NCI-H146 treated with DMSO at 0.1 percent for 48 hours (cell line): Measurements from ENCODE around the gene DNAH10.

Source experiments
- DNase-seq: peaks from one replicate; lab custom pipeline; 2025; ENCODE audit not compliant: unreplicated experiment; lab: John Stamatoyannopoulos, UW

DNAH10 gene, protein sequence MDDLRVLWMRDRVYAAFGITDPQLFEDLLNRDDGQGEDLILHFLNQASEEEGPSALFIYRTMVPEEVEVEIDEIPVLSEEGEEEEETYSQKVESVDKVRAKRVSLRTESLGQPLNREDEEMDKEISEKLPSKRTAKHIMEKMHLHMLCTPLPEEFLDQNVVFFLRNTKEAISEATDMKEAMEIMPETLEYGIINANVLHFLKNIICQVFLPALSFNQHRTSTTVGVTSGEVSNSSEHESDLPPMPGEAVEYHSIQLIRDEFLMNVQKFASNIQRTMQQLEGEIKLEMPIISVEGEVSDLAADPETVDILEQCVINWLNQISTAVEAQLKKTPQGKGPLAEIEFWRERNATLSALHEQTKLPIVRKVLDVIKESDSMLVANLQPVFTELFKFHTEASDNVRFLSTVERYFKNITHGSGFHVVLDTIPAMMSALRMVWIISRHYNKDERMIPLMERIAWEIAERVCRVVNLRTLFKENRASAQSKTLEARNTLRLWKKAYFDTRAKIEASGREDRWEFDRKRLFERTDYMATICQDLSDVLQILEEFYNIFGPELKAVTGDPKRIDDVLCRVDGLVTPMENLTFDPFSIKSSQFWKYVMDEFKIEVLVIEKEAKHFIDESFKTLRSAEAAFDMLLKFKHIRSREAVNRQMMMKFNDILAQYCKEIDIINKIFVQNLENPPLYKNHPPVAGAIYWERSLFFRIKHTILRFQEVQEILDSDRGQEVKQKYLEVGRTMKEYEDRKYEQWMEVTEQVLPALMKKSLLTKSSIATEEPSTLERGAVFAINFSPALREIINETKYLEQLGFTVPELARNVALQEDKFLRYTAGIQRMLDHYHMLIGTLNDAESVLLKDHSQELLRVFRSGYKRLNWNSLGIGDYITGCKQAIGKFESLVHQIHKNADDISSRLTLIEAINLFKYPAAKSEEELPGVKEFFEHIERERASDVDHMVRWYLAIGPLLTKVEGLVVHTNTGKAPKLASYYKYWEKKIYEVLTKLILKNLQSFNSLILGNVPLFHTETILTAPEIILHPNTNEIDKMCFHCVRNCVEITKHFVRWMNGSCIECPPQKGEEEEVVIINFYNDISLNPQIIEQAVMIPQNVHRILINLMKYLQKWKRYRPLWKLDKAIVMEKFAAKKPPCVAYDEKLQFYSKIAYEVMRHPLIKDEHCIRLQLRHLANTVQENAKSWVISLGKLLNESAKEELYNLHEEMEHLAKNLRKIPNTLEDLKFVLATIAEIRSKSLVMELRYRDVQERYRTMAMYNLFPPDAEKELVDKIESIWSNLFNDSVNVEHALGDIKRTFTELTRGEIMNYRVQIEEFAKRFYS (N-terminal part only)

GRCh38 chr12:123761841-123762714 is at the start of gene DNAH10:
Gene DNAH10 (plus strand): TSS chr12:123762301. CDS start chr12:123762337, 36 bp downstream.
- peak; percentile 15 for DNase-seq

GRCh38 chr12:123712780-123713319 is 49.3 kb upstream of the DNAH10 start:
- no peak for DNase-seq

GRCh38 chr12:123713398-123713797 is 48.7 kb upstream of the DNAH10 start:
- no peak for DNase-seq

- DNase-seq = no peak
Observed at GRCh38 chr12:123713823-123714585, 48.1 kb upstream of the DNAH10 start.

DNA sequence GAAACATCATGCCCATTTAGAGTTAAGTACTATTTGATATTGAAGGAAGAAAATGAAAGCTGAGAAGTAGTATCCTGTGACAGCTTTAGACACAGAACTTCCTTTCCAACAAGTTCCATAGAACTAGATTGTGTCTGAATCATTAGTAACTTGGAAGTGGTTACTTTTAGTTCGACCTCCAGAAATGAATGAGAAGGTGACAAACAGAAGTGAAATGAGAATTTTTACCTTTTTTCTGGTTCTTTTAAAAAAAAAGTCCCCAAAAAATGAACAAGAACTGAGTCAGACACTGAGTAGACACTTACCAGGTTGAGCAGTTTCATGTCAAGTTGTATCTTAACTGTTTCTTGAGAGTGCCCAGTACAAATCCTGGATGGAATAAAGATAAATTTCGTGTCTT is 46.9 kb upstream of the DNAH10 start:
- no peak for DNase-seq

- no peak for DNase-seq
Observed at GRCh38 chr12:123717350-123717749, 44.8 kb upstream of the DNAH10 start.

DNA sequence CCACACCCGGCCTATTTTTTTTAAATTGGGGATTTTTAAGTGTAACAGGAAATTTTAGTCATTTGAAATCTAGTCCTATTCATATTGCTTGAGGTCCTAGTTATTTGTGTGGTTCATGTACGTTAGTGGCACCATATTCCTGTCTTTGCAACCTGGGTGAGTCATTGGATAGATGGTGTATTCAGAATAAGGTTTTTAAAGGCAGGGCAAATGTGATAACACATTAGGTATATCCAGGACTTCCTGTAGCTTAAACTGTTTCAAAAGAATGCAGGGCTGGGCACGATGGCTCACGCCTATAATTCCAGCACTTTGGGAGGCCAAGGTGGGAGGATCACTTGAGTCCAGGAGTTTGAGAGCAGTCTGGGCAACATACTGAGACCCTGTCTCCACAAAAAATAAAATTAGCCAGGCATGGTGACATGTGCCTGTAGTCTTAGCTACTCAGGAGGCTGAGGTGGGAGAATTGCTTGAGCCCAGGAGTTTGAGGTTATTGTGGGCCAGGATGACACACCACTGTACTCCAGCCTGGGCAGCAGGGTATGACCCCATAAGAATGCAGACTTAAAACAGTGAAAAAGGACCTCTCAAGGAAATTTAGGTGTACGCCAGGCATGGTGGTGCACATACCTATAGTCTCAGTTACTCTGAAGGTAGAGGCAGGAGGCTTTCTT is 41.8 kb upstream of the DNAH10 start:
- DNase-seq = no peak

- no peak for DNase-seq
Observed at GRCh38 chr12:123721245-123721644, 40.9 kb upstream of the DNAH10 start.

- no peak for DNase-seq
Observed at GRCh38 chr12:123723011-123723410, 39.1 kb upstream of the DNAH10 start.

DNA sequence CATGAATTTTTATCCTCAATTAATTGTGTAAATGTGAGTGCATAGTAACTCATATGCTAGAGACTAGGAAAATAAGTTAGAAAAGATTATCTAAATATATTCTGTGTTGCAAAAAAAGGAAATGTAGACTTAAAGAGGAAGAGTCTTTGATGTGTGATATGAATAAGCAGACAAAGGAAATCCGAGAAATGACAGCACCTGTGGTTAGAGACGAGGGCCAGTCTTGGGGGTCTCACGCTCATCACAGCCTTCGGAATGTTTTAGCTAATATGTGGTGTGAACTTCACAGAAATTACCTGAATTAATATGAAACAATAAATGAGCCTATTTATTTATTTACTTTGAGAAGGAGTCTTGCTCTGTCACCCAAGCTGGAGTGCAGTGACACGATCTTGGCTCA is 38.3 kb upstream of the DNAH10 start:
- no peak for DNase-seq

GRCh38 chr12:123726244-123726643 is 35.9 kb upstream of the DNAH10 start:
- DNase-seq = no peak

DNA sequence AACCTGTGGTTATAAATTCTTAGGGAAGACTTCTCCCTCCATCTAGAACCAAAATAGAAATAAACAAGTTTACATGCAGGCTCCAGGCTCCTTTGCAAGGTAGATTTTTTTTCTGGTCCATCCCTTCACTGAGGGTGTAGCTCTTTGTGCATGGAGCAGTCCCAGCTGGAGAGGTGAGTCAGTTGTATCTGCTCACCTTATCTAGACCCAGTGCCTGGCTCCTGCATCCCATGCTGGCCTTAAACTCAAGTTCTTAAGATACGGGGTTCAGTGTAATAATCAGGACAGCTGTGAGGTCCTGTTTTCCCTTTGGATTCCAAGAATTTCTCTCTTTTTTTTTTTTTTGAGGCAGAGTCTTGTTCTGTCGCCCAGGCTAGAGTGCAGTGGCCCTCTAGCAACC is 35.1 kb upstream of the DNAH10 start:
- DNase-seq = no peak

DNA sequence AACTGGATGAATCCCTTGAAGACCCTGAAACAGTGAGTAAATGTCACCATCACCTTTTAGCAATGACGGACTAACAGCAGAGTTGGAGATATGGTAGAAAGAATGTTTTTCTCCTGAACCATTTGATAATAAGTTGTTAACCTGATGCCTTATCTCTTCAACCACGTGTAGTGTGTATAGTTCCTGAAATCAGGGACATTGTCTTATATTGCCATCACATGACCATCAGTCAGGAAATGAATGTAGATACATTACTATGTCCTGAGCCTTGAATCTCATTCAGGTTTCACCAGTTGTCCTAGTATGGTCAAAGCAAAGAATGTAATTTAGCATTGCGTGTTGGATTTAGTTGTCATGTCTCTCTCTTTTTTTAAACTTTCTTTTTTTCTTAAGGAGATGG is 34.2 kb upstream of the DNAH10 start:
- DNase-seq = no peak

- DNase-seq = no peak
Observed at GRCh38 chr12:123731596-123731995, 30.5 kb upstream of the DNAH10 start.

GRCh38 chr12:123732251-123732650 is 29.9 kb upstream of the DNAH10 start:
- no peak for DNase-seq

- no peak for DNase-seq
Observed at GRCh38 chr12:123733229-123733628, 28.9 kb upstream of the DNAH10 start.

DNA sequence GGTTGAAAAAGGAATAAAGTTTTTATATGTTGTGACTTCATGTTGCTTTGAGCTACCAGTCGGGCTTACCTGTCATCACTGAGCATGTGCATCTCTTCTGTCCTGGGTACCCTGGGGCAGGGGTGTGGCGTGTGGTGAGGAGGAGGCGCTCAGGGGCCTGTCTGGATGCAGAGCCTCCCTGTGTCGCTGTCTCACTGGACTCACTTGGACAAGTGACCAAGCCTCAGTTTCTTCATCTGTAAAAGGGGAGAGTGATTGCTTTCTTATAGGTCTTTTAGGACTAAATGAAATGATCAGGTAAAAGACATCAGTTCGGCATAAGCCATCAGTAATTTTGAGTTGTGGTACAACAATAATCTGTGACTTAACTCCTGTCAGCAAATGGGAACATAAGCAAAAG is 27.8 kb upstream of the DNAH10 start:
- DNase-seq = no peak

GRCh38 chr12:123741937-123742572 is 20.0 kb upstream of the DNAH10 start:
- DNase-seq = no peak
